Measurements from ENCODE around the gene ZNG1A. TPM values are rescaled to one million over a fixed set of nuclear protein-coding genes. Genes with fewer than 3 reads are reported as not detected.

The ZNG1A gene
- total RNA-seq, 1 experiment from 2014 or later, result 31.1 TPM

GRCh38 chr9:209143-209758 is 30.4 kb upstream of the ZNG1A start:
- Histone ChIP-seq H4K5ac (ENCODE audit: insufficient read length, low read depth, low read length) (no peak overlapping the region), H3K27ac (ENCODE audit: insufficient read length, low read depth, low read length) (no peak overlapping the region), H4K91ac (ENCODE audit: insufficient read length, low read depth, low read length) (no peak overlapping the region), H3K9me3 (ENCODE audit: control insufficient read depth, low read depth, low read length) (no peaks in the 10 kb centered on the region), H2BK20ac (ENCODE audit: low read depth, low read length, poor library complexity, severe bottlenecking) (no peak overlapping the region), H2BK120ac (ENCODE audit: low read depth, low read length, poor library complexity, severe bottlenecking) (no peak overlapping the region), H3K23me2 (ENCODE audit: insufficient read length, low read depth, low read length, poor library complexity, severe bottlenecking) (no peaks in the 10 kb centered on the region), H4K8ac (replicated peaks; ENCODE audit: insufficient read length, low read depth, low read length) (no peak overlapping the region), H3K4me1 (ENCODE audit: insufficient read depth, low read length) (no peaks in the 10 kb centered on the region), H3K79me2 (ENCODE audit: insufficient read depth, low read length) (no peaks in the 10 kb centered on the region), H3K9ac (ENCODE audit: extremely low read depth, insufficient read length, low read length) (no peak overlapping the region), H3K4ac (ENCODE audit: low read depth, low read length) (no peak overlapping the region), H3K56ac (ENCODE audit: insufficient read length, low read depth, low read length) (no peak overlapping the region), H2AK5ac (ENCODE audit: insufficient read length, low read length) (no peak overlapping the region), H3K27me3 (ENCODE audit: insufficient read depth, low read length) (no peaks in the 10 kb centered on the region), H2AFZ (ENCODE audit: low read length) (no peak overlapping the region), H4K20me1 (ENCODE audit: control insufficient read depth, insufficient read depth, insufficient read length) (no peaks in the 10 kb centered on the region), H2BK5ac (ENCODE audit: insufficient read length, low read length) (no peak overlapping the region), H3K14ac (ENCODE audit: insufficient read depth, low read length) (no peak overlapping the region), H2BK12ac (ENCODE audit: insufficient read length, low read depth, low read length) (no peak overlapping the region), H3T11ph (ENCODE audit: low read length) (no peak overlapping the region), H3K18ac (ENCODE audit: insufficient read length, low read depth, low read length) (no peak overlapping the region), H3K79me1 (ENCODE audit: insufficient read depth, low read depth, low read length, poor library complexity, severe bottlenecking) (no peaks in the 10 kb centered on the region), H3K23ac (ENCODE audit: insufficient read length, low read depth, low read length) (no peak overlapping the region), H3K4me2 (ENCODE audit: insufficient read depth, insufficient read length, low read length) (no peak overlapping the region), H2BK15ac (ENCODE audit: low read depth, low read length) (no peak overlapping the region)
- no peaks in the 10 kb centered on the region for H3K36me3 Mint-ChIP-seq (ENCODE audit: insufficient read depth in 1 of 3, low read depth in 3 of 3)
- H3K4me1 Mint-ChIP-seq, result no peaks in the 10 kb centered on the region
- no peak overlapping the region for H3K4me3 Mint-ChIP-seq
- peaks cover 2% of the 10 kb centered on the region for H3K27me3 Mint-ChIP-seq (ENCODE audit: low read depth)
- WGBS (ENCODE audit: extremely low coverage, insufficient read length, low lambda C conversion rate), result no CpG with 5 or more reads among the region's 14 CpGs
- no peaks in the 10 kb centered on the region; a peak in 1 of 5 replicates for H3K9me3 Mint-ChIP-seq
- TF ChIP-seq CTCF (conservative IDR thresholded peaks at IDR 0.05), result no peak
- DNase-seq, result no peak
- H3K27ac Mint-ChIP-seq, result no peak overlapping the region
